ENCODE data around the gene THSD4. TPM values are rescaled to one million over a fixed set of nuclear protein-coding genes. Genes with fewer than 3 reads are reported as not detected.

The THSD4 gene
- polyA plus RNA-seq, 2 of the 4 experiments (the other 2 are of a cell fraction) = 15.8 to 40.7 TPM

DNA sequence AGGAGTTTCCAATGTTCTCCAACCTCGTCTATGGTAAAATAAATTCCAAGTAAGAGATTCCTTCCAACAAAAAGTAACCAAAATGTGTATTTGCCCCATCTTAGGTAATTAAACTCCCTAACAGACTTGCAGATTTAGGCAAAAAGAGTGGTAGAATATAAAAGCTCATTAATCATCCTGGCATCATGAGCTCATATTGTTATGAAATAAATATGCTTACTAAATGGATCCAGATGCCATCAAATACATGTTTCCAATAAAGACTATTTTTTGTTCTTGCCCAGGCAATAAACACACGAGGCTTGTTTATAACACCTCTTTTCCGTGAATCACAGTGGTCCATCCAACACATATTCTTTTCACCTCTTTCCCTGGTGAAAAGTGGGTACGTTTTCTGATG, 189.4 kb downstream of the THSD4 start:
- ATAC-seq (no peak), DNase-seq (ENCODE audit: low read depth in 1 of 2, low spot score in 1 of 2) (no peak), FAIRE-seq (no peak)
- H3K4me3 ChIP-seq = no peak overlapping the region
- WGBS (ENCODE audit: missing lambda C conversion rate) = 85% methylated on average over 4 of the region's 4 CpGs
- H3K4me2 ChIP-seq = no peak overlapping the region
- H3K4me1 ChIP-seq = peaks cover 19% of the 10 kb centered on the region; the same call in 2 of the 3 replicates
- POLR2A ChIA-PET = no interaction called here
- H3K9me3 ChIP-seq = no peaks in the 10 kb centered on the region
- no peak overlapping the region for H3K27ac ChIP-seq
- CTCF ChIA-PET = interaction anchor here (0.8 to 1.2 kb wide), 2 partner anchors 19 to 294 kb away, joined by 4 read pairs; no protein-coding TSS in a partner anchor
- TF ChIP-seq, protein P1, sequence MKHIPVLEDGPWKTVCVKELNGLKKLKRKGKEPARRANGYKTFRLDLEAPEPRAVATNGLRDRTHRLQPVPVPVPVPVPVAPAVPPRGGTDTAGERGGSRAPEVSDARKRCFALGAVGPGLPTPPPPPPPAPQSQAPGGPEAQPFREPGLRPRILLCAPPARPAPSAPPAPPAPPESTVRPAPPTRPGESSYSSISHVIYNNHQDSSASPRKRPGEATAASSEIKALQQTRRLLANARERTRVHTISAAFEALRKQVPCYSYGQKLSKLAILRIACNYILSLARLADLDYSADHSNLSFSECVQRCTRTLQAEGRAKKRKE (CRISPR knock-in tag; IDR thresholded peaks at IDR 0.05; ENCODE audit: low read depth) = no peak
- no peak for TF ChIP-seq ZNF302 (CRISPR knock-in tag; IDR thresholded peaks at IDR 0.05)
- TF ChIP-seq SMC3 (IDR thresholded peaks at IDR 0.05) = no peak
- no peak for TF ChIP-seq HOXA7 (CRISPR knock-in tag; IDR thresholded peaks at IDR 0.05)
- no peak for TF ChIP-seq ZFP36 (IDR thresholded peaks at IDR 0.05; ENCODE audit: borderline replicate concordance, partially characterized antibody)
- TF ChIP-seq CEBPB (IDR thresholded peaks at IDR 0.05) = no peak
- TF ChIP-seq HES2 (IDR thresholded peaks at IDR 0.05) = no peak
- no peak for TF ChIP-seq TFCP2L1 (CRISPR knock-in tag; IDR thresholded peaks at IDR 0.05)
- no peak for TF ChIP-seq FOSL2 (IDR thresholded peaks at IDR 0.05)
- TF ChIP-seq FOSL2 (CRISPR knock-in tag; IDR thresholded peaks at IDR 0.05) = no peak
- TF ChIP-seq PHF8 (IDR thresholded peaks at IDR 0.05; ENCODE audit: borderline replicate concordance, low read depth) = no peak

- no peak for TF ChIP-seq ZSCAN20 (CRISPR knock-in tag; IDR thresholded peaks at IDR 0.05)
- TF ChIP-seq CHD4 (IDR thresholded peaks at IDR 0.05; ENCODE audit: borderline replicate concordance) = no peak
- peaks cover 8% of the 10 kb centered on the region; the same call in 2 of the 3 replicates for H3K4me1 ChIP-seq
- H3K9me3 ChIP-seq = no peaks in the 10 kb centered on the region
- H3K27ac ChIP-seq = peak overlapping the region in 1 of 2 experiments; percentile 38; a peak in 1 of 6 replicates
- FAIRE-seq (peak; percentile 92), ATAC-seq (no peak), DNase-seq (ENCODE audit: low read depth in 1 of 2, low spot score in 1 of 2) (no peak)
- ChIA-PET POLR2A (no interaction called here), CTCF (interaction anchor here (1.3 kb wide), 1 partner anchor 92 kb away, joined by 3 read pairs; no protein-coding TSS in a partner anchor)
- no peak overlapping the region for H3K4me2 ChIP-seq
- H3K4me3 ChIP-seq = no peak overlapping the region
Measured at GRCh38 chr15:71306538-71306937, 191.3 kb downstream of the THSD4 start.

DNA sequence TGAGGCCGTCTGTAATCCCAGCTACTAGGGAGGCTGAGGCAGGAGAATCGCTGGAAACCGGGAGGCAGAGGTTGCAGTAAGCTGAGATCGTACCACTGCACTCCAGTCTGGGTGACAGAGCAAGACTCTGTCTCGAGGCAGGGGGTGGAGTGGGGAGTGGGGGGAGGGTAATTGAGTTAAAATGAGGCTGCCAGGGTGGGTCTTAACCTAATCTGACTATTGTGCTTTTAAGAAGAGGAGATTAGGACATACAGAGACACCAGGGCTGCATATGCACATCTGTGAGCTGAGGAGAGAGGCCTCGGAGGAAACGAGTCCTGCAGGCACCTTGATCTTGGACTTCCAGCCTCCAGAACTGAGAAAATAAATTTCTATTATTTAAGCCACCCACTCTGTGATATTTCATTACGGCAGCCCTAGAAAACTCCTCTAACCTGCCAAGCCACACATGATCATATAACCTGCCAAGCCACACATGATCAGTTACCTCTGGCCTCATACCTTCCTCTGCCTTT, 197.0 kb downstream of the THSD4 start:
- TF ChIP-seq FOSL2 (IDR thresholded peaks at IDR 0.05) (no peak), FOSL2 (CRISPR knock-in tag; IDR thresholded peaks at IDR 0.05) (no peak), BCL3 (IDR thresholded peaks at IDR 0.05) (no peak), RCOR1 (IDR thresholded peaks at IDR 0.05; ENCODE audit: low read depth, low read length) (no peak), ESRRA (IDR thresholded peaks at IDR 0.05; ENCODE audit: borderline replicate concordance, low read length) (no peak), RNF2 (IDR thresholded peaks at IDR 0.05; ENCODE audit: borderline replicate concordance, low read depth) (no peak), MAFK (IDR thresholded peaks at IDR 0.05; ENCODE audit: partially characterized antibody) (no peak), POLR2A (IDR thresholded peaks at IDR 0.05; ENCODE audit: low read length) (no peak)
- ATAC-seq (no peak), DNase-seq (ENCODE audit: low read depth in 1 of 2, low spot score in 1 of 2) (no peak), FAIRE-seq (no peak)
- H3K4me1 ChIP-seq = no peaks in the 10 kb centered on the region
- ChIA-PET POLR2A (no interaction called here), CTCF (no interaction called here)
- WGBS (ENCODE audit: missing lambda C conversion rate) = 87% methylated on average over 8 of the region's 8 CpGs
- no peak overlapping the region for H3K4me3 ChIP-seq
- no peak overlapping the region for H3K4me2 ChIP-seq
- no peak overlapping the region for H3K27ac ChIP-seq
- no peaks in the 10 kb centered on the region for H3K9me3 ChIP-seq

All from A549 (cell line).